ENCODE data around the gene CFAP221. TPM values are rescaled to one million over a fixed set of nuclear protein-coding genes. Genes with fewer than 3 reads are reported as not detected.

CFAP221 gene
- total RNA-seq, 1 donor from 2014 or later: not detected

- no peak for TF ChIP-seq CTCF (IDR thresholded peaks at IDR 0.05)
- no peaks in the 10 kb centered on the region for H3K9me3 ChIP-seq
- H3K4me3 ChIP-seq: no peak overlapping the region
- peaks cover 0 to 2% of the 10 kb centered on the region in 2 donors for H3K4me1 ChIP-seq
- intact Hi-C loops (cut with DNase I): no loop called here
- DNase-seq (ENCODE audit: low spot score in 2 of 2): no peak
- no peak overlapping the region for H3K27ac ChIP-seq
- H3K27me3 ChIP-seq: no peaks in the 10 kb centered on the region
- no peaks in the 10 kb centered on the region for H3K36me3 ChIP-seq
Measured at GRCh38 chr2:119553687-119554344, 9.6 kb downstream of the CFAP221 start.

- H3K27me3 ChIP-seq: no peaks in the 10 kb centered on the region
- no peak overlapping the region for H3K27ac ChIP-seq
- intact Hi-C loops (cut with DNase I): no loop called here
- no peaks in the 10 kb centered on the region for H3K4me1 ChIP-seq
- DNase-seq (ENCODE audit: low spot score in 2 of 2): no peak
- H3K4me3 ChIP-seq: no peak overlapping the region
- peaks cover 0 to 4% of the 10 kb centered on the region in 2 donors for H3K9me3 ChIP-seq
- H3K36me3 ChIP-seq: no peaks in the 10 kb centered on the region
- no peak for TF ChIP-seq CTCF (IDR thresholded peaks at IDR 0.05)
Measured at GRCh38 chr2:119565481-119565880, 21.2 kb downstream of the CFAP221 start.

DNA sequence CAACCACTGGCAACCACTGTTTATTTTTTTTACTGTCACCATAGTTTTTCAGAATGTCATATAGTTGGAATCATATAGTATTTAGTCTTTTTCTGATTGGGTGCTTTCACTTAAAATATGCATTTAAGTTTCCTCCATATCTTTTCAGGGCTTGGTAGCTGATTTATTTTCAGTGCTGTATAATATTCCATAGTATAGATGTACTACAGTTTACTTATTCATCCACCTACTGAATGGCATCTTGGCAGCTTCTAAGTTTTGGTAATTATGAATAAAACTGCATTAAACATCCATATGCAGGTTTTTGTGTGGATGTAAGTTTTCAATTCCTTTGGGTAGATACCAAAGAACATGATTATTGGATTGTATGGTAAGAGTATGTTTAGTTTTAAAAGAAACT lies 23.0 kb downstream of the CFAP221 start:
- no peak overlapping the region for H3K27ac ChIP-seq
- no peaks in the 10 kb centered on the region for H3K4me1 ChIP-seq
- no peaks in the 10 kb centered on the region for H3K27me3 ChIP-seq
- H3K9me3 ChIP-seq: peaks cover 0 to 4% of the 10 kb centered on the region in 2 donors
- DNase-seq (ENCODE audit: low spot score in 2 of 2): no peak
- no peak overlapping the region for H3K4me3 ChIP-seq
- no peak for TF ChIP-seq CTCF (IDR thresholded peaks at IDR 0.05)
- intact Hi-C loops (cut with DNase I): no loop called here
- H3K36me3 ChIP-seq: no peaks in the 10 kb centered on the region

DNA sequence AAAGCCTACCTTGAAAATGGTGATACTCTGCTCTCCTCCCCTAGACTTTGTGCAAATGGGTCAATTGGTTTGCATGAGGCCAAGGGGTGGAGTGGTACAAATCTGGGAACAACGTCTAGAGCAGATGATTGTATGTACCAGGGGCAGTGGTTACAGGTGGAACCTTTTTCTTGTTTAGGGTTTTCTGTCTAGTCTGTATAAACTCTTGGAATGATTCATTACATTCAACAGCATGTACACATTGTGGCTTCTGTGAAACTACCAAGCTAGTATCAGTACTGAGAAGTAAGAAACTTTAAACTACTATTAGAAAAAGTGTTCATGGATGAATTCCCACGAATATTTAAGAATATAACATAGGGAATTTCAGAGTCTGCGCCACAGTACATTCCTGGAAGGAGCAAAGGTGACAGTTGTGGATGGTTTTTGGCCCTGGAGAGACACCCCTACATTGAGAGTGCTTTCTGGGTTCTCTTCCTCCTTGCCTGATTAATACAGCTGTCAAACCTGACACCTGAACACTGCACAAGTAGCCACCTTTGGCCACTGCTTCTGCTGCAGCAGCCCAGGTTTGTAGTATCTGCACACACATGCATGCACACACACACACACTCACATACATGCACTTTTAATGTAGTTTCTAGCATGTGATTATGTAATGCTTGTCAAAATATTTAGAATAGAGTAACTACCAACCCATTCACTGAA lies 30.0 kb downstream of the CFAP221 start:
- intact Hi-C loops (cut with DNase I): no loop called here

GRCh38 chr2:119574864-119575263 lies 30.6 kb downstream of the CFAP221 start:
- DNase-seq (ENCODE audit: low spot score in 2 of 2): no peak
- no peak for TF ChIP-seq CTCF (IDR thresholded peaks at IDR 0.05)
- Histone ChIP-seq H3K27ac (no peak overlapping the region), H3K36me3 (no peaks in the 10 kb centered on the region), H3K4me3 (no peak overlapping the region), H3K9me3 (no peaks in the 10 kb centered on the region), H3K4me1 (no peaks in the 10 kb centered on the region), H3K27me3 (no peaks in the 10 kb centered on the region)
- intact Hi-C loops (cut with DNase I): no loop called here

More for the DNA sequence above, 30.0 kb downstream of the CFAP221 start:
- Histone ChIP-seq H3K4me3 (no peak overlapping the region), H3K9me3 (peaks cover 0 to under 1% of the 10 kb centered on the region in 2 donors), H3K27me3 (no peaks in the 10 kb centered on the region), H3K27ac (no peak overlapping the region), H3K4me1 (no peaks in the 10 kb centered on the region), H3K36me3 (no peaks in the 10 kb centered on the region)
- DNase-seq (ENCODE audit: low spot score in 2 of 2): no peak
- no peak for TF ChIP-seq CTCF (IDR thresholded peaks at IDR 0.05)

All from ascending aorta (tissue), 2 donors.